HEK293T (cell line): ENCODE data around the gene MC4R.
"Not testable (repeated sequence)": the region's sequence is repeated elsewhere in the genome, so short reads cannot be mapped to it uniquely, and the experiment has no call there.

Source experiments
- CTCF ChIA-PET: fragments of 350-600 bp; formaldehyde crosslinking; extraction: SDS; loops from one replicate; lab custom pipeline; 2021; ENCODE audit warnings: antibody characterized with exemption, inconsistent platforms; lab: Yijun Ruan, JAX
- POLR2A ChIA-PET: fragments of 350-600 bp; formaldehyde crosslinking; extraction: SDS; loops from one replicate; lab custom pipeline; 2020; ENCODE audit warnings: antibody characterized with exemption, inconsistent platforms; lab: Yijun Ruan, JAX
- DNase-seq: peaks from one replicate; pipeline ENCODE4 v3.0.0; 2012; ENCODE audit warnings: mixed read lengths; ENCODE audit errors: extremely low spot score
- ARNT ChIP-seq: fragments of 450-650 bp; IDR thresholded peaks from 2 replicates; pipeline ENCODE4 v1.6.1; 2017; ENCODE audit warnings: mild to moderate bottlenecking
- BHLHE40 ChIP-seq: fragments of 450-650 bp; IDR thresholded peaks from 2 replicates; pipeline ENCODE4 v1.6.1; 2016; ENCODE audit warnings: mild to moderate bottlenecking, moderate library complexity, borderline replicate concordance
- CTBP1 ChIP-seq: fragments of 450-650 bp; IDR thresholded peaks from 2 replicates; pipeline ENCODE4 v1.6.1; 2016; ENCODE audit warnings: borderline replicate concordance
- ELF4 ChIP-seq: fragments of 450-650 bp; IDR thresholded peaks from 2 replicates; pipeline ENCODE4 v1.6.1; 2017; ENCODE audit warnings: antibody characterized with exemption
- FOXA1 ChIP-seq: fragments of 450-650 bp; IDR thresholded peaks from 2 replicates; pipeline ENCODE4 v1.6.1; 2016; ENCODE audit warnings: mild to moderate bottlenecking
- FOXK2 ChIP-seq: fragments of 450-650 bp; IDR thresholded peaks from 2 replicates; pipeline ENCODE4 v1.6.1; 2016; ENCODE audit warnings: mild to moderate bottlenecking
- FOXM1 ChIP-seq: fragments of 450-650 bp; IDR thresholded peaks from 2 replicates; pipeline ENCODE4 v1.6.1; 2017; ENCODE audit warnings: mild to moderate bottlenecking, borderline replicate concordance
- HDGF ChIP-seq: fragments of 450-650 bp; IDR thresholded peaks from 2 replicates; pipeline ENCODE4 v1.6.1; 2017; ENCODE audit warnings: antibody characterized with exemption, borderline replicate concordance
- L3MBTL2 ChIP-seq: fragments of 450-650 bp; conservative IDR thresholded peaks from 2 replicates; pipeline ENCODE4 v1.6.1; 2016; ENCODE audit warnings: mild to moderate bottlenecking
- LEF1 ChIP-seq: fragments of 450-650 bp; IDR thresholded peaks from 2 replicates; pipeline ENCODE4 v1.6.1; 2017; ENCODE audit warnings: mild to moderate bottlenecking, borderline replicate concordance
- NFRKB ChIP-seq: fragments of 450-650 bp; IDR thresholded peaks from 2 replicates; pipeline ENCODE4 v1.6.1; 2016; ENCODE audit warnings: mild to moderate bottlenecking, moderate library complexity
- PKNOX1 ChIP-seq: fragments of 450-650 bp; IDR thresholded peaks from 2 replicates; pipeline ENCODE4 v1.6.1; 2016
- SP1 ChIP-seq: fragments of 450-650 bp; IDR thresholded peaks from 2 replicates; pipeline ENCODE4 v1.6.1; 2017
- SUZ12 ChIP-seq: fragments of 450-650 bp; IDR thresholded peaks from 2 replicates; pipeline ENCODE4 v1.6.1; 2016; ENCODE audit warnings: mild to moderate bottlenecking
- TARDBP ChIP-seq: fragments of 450-650 bp; IDR thresholded peaks from 2 replicates; pipeline ENCODE4 v1.6.1; 2016
- ZNF384 ChIP-seq: fragments of 450-650 bp; IDR thresholded peaks from 2 replicates; pipeline ENCODE4 v1.6.1; 2016

The MC4R gene

GRCh38 chr18:60372596-60372995 lies at the start of gene MC4R:
TSS of gene MC4R (minus strand) at chr18:60372775. CDS start at chr18:60372349, 426 bp downstream.
- CTCF ChIA-PET, result no interaction called here
- TF ChIP-seq FOXM1, result no peak
- TF ChIP-seq PKNOX1, result no peak
- no peak for TF ChIP-seq L3MBTL2
- TF ChIP-seq ARNT, result no peak
- TF ChIP-seq CTBP1, result no peak
- TF ChIP-seq LEF1, result no peak
- TF ChIP-seq SP1, result no peak
- TF ChIP-seq SUZ12, result no peak
- TF ChIP-seq FOXA1, result no peak
- TF ChIP-seq ZNF384, result no peak
- no peak for TF ChIP-seq ELF4
- no peak for TF ChIP-seq NFRKB
- no peak for TF ChIP-seq BHLHE40
- TF ChIP-seq HDGF, result no peak
- TF ChIP-seq FOXK2, result no peak
- no peak for TF ChIP-seq TARDBP
- POLR2A ChIA-PET, result interaction anchor here (0.5 to 1.6 kb wide), 6 partner anchors 12 to 453 kb away, joined by 3 to 7 read pairs (median 3); no protein-coding TSS in a partner anchor
- peak; percentile 28 for DNase-seq

- DNase-seq, CTCF ChIA-PET: not testable (repeated sequence)
These were observed 49.7 kb upstream of the MC4R start for GRCh38 chr18:60422306-60422705.

GRCh38 chr18:60421356-60422118 lies 49.0 kb upstream of the MC4R start:
- TF ChIP-seq FOXM1 (no peak), SUZ12 (no peak), L3MBTL2 (no peak), NFRKB (no peak), SP1 (no peak), HDGF (no peak), CTBP1 (no peak), FOXA1 (no peak), TARDBP (no peak), LEF1 (no peak), ARNT (no peak), ZNF384 (no peak), PKNOX1 (no peak), FOXK2 (no peak), ELF4 (no peak), BHLHE40 (no peak)
- ChIA-PET POLR2A (interaction anchor here (0.8 kb wide), 1 partner anchor 49 kb away, joined by 3 read pairs; the partner anchor contains the start of gene MC4R), CTCF (interaction anchor here (0.6 kb wide), 1 partner anchor 31 kb away, joined by 3 read pairs; no protein-coding TSS in a partner anchor)
- no peak for DNase-seq

More at GRCh38 chr18:60422306-60422705, 49.7 kb upstream of the MC4R start:
- POLR2A ChIA-PET, result interaction anchor here (0.8 kb wide), 1 partner anchor 50 kb away, joined by 3 read pairs; the partner anchor contains the start of gene MC4R

GRCh38 chr18:60417946-60418345 lies 45.4 kb upstream of the MC4R start:
- TF ChIP-seq L3MBTL2, result no peak
- TF ChIP-seq BHLHE40, result no peak
- TF ChIP-seq ARNT, result no peak
- TF ChIP-seq FOXM1, result no peak
- no peak for TF ChIP-seq LEF1
- no peak for TF ChIP-seq PKNOX1
- TF ChIP-seq HDGF, result no peak
- no peak for TF ChIP-seq SP1
- TF ChIP-seq FOXK2, result no peak
- no peak for TF ChIP-seq CTBP1
- TF ChIP-seq ZNF384, result no peak
- no peak for TF ChIP-seq FOXA1
- no peak for TF ChIP-seq ELF4
- no peak for TF ChIP-seq SUZ12
- TF ChIP-seq NFRKB, result no peak
- TF ChIP-seq TARDBP, result no peak
- ChIA-PET POLR2A (no interaction called here), CTCF (no interaction called here)
- DNase-seq, result no peak

- ChIA-PET POLR2A (no interaction called here), CTCF (interaction anchor here (0.8 to 1.4 kb wide), 5 partner anchors 11 to 420 kb away, joined by 3 to 5 read pairs (median 3); no protein-coding TSS in a partner anchor)
- TF ChIP-seq LEF1, result no peak
- no peak for TF ChIP-seq FOXM1
- TF ChIP-seq FOXA1, result no peak
- no peak for TF ChIP-seq SP1
- no peak for TF ChIP-seq CTBP1
- no peak for TF ChIP-seq L3MBTL2
- no peak for TF ChIP-seq BHLHE40
- TF ChIP-seq TARDBP, result no peak
- no peak for TF ChIP-seq HDGF
- DNase-seq, result no peak
These were observed 41.5 kb upstream of the MC4R start for GRCh38 chr18:60413944-60414547.
